ENCODE results near the gene CA10.

CA10 gene

DNA sequence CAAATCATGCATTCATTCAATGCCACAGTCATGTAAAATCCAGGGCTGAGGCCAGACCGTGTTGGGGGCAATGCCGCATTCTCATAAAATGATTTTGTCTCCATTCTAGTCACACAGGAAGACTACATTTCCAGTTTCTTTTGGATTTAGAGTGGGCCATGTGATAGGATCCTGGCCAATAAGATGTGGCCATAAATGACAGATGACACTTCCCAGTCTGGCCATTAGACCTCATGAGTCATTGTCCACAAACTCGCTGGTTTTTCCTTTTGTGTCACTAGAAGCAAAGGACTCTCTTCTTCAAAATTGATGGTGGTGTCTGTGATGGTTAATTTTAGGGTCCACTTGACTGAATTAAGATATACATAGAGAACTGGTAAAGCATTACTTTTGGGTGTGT, 545.8 kb downstream of the CA10 start:
- Histone ChIP-seq H4K91ac (ENCODE audit: low read depth, low read length, poor library complexity) (no peak overlapping the region), H3K4me3 (ENCODE audit: low read length in 2 of 2) (no peak overlapping the region), H3K4ac (ENCODE audit: low read length) (no peak overlapping the region), H2BK120ac (ENCODE audit: low read depth, low read length) (no peak overlapping the region), H3K23ac (ENCODE audit: low read depth, low read length, poor library complexity) (no peak overlapping the region), H3K36me3 (replicated peaks in 1 of 2; ENCODE audit: control insufficient read depth in 2 of 2, insufficient read depth in 2 of 2, low read length in 2 of 2) (no peaks in the 10 kb centered on the region), H3K9me3 (replicated peaks in 1 of 2; ENCODE audit: control insufficient read depth in 2 of 2, insufficient read depth in 1 of 2, low read depth in 1 of 2, low read length in 2 of 2) (no peaks in the 10 kb centered on the region), H2BK12ac (ENCODE audit: low read length) (no peak overlapping the region), H2BK5ac (ENCODE audit: low read length) (no peak overlapping the region), H3K27me3 (ENCODE audit: control insufficient read depth in 3 of 3, insufficient read depth in 3 of 3, low read depth in 1 of 3, low read length in 3 of 3) (no peaks in the 10 kb centered on the region), H2AFZ (ENCODE audit: low read length) (no peak overlapping the region), H3K4me2 (ENCODE audit: insufficient read depth, low read length, poor library complexity, severe bottlenecking) (no peak overlapping the region), H3K79me1 (ENCODE audit: low read depth, low read length) (no peaks in the 10 kb centered on the region), H2AK5ac (ENCODE audit: low read depth, low read length) (no peak overlapping the region), H2BK15ac (ENCODE audit: low read length) (no peak overlapping the region), H3K4me1 (ENCODE audit: control insufficient read depth in 2 of 2, insufficient read depth in 1 of 2, low read depth in 1 of 2, low read length in 2 of 2) (peaks cover 0 to 6% of the 10 kb centered on the region in 2 donors), H4K8ac (ENCODE audit: low read depth, low read length) (no peak overlapping the region), H3K9ac (ENCODE audit: low read depth, low read length, poor library complexity) (no peak overlapping the region), H3K14ac (ENCODE audit: low read length) (no peak overlapping the region), H3K27ac (replicated peaks; ENCODE audit: low read length) (no peak overlapping the region), H3K18ac (ENCODE audit: low read length) (no peak overlapping the region)
- WGBS, 2 donors (ENCODE audit: extremely low coverage in 2 of 2, insufficient read length in 2 of 2, insufficient replicate concordance in 1 of 2) = no CpG with 5 or more reads among the region's 3 CpGs
- no peak for DNase-seq (ENCODE audit: low spot score)

DNA sequence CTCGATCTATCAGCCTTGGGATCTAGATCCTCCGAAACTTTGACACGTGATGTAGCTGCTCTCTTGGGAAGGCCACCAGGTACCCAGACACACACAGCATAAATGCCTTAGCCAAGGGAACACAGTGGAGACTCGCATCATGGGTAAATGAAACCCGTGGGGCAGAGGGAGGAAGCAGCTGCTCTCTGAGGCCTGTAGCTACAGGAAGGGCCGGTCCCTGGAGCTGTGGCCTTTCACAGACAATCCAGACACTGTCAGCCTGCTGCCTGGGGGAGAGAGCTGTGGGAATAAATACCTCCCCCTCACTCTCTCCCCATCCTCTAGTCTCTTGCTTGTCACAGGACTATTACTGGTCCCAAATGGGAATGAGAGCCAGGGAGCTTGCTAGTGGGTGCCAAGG, 546.9 kb downstream of the CA10 start:
- Histone ChIP-seq H2BK15ac (ENCODE audit: low read length) (no peak overlapping the region), H2BK5ac (ENCODE audit: low read length) (no peak overlapping the region)

GRCh38 chr17:51610834-51611233, 547.7 kb downstream of the CA10 start:
- no peak overlapping the region for H2BK12ac ChIP-seq (ENCODE audit: low read length)
- H3K23ac ChIP-seq (ENCODE audit: low read depth, low read length, poor library complexity) = no peak overlapping the region
- no peak overlapping the region for H2BK5ac ChIP-seq (ENCODE audit: low read length)
- no peak overlapping the region for H3K27ac ChIP-seq (replicated peaks; ENCODE audit: low read length)
- H3K4me2 ChIP-seq (ENCODE audit: insufficient read depth, low read length, poor library complexity, severe bottlenecking) = no peak overlapping the region
- no peak overlapping the region for H2BK15ac ChIP-seq (ENCODE audit: low read length)
- H3K9ac ChIP-seq (ENCODE audit: low read depth, low read length, poor library complexity) = no peak overlapping the region
- H3K27me3 ChIP-seq (ENCODE audit: control insufficient read depth in 3 of 3, insufficient read depth in 3 of 3, low read depth in 1 of 3, low read length in 3 of 3) = no peaks in the 10 kb centered on the region
- no peaks in the 10 kb centered on the region for H3K9me3 ChIP-seq (replicated peaks in 1 of 2; ENCODE audit: control insufficient read depth in 2 of 2, insufficient read depth in 1 of 2, low read depth in 1 of 2, low read length in 2 of 2)
- no peak overlapping the region for H3K4me3 ChIP-seq (ENCODE audit: low read length in 2 of 2)
- no peak overlapping the region for H3K14ac ChIP-seq (ENCODE audit: low read length)
- H3K18ac ChIP-seq (ENCODE audit: low read length) = no peak overlapping the region
- H3K4me1 ChIP-seq (ENCODE audit: control insufficient read depth in 2 of 2, insufficient read depth in 1 of 2, low read depth in 1 of 2, low read length in 2 of 2) = peaks cover 0 to 6% of the 10 kb centered on the region in 2 donors
- H4K91ac ChIP-seq (ENCODE audit: low read depth, low read length, poor library complexity) = no peak overlapping the region
- no peak overlapping the region for H2AK5ac ChIP-seq (ENCODE audit: low read depth, low read length)
- H3K36me3 ChIP-seq (replicated peaks in 1 of 2; ENCODE audit: control insufficient read depth in 2 of 2, insufficient read depth in 2 of 2, low read length in 2 of 2) = no peaks in the 10 kb centered on the region
- no peak for DNase-seq (ENCODE audit: low spot score)
- H4K8ac ChIP-seq (ENCODE audit: low read depth, low read length) = no peak overlapping the region
- H2BK120ac ChIP-seq (ENCODE audit: low read depth, low read length) = no peak overlapping the region
- H3K4ac ChIP-seq (ENCODE audit: low read length) = no peak overlapping the region
- H2AFZ ChIP-seq (ENCODE audit: low read length) = no peak overlapping the region
- no CpG with 5 or more reads among the region's 5 CpGs for WGBS, 2 donors (ENCODE audit: extremely low coverage in 2 of 2, insufficient read length in 2 of 2, insufficient replicate concordance in 1 of 2)
- H3K79me1 ChIP-seq (ENCODE audit: low read depth, low read length) = no peaks in the 10 kb centered on the region

More for the DNA sequence above, 546.9 kb downstream of the CA10 start:
- H3K4me2 ChIP-seq (ENCODE audit: insufficient read depth, low read length, poor library complexity, severe bottlenecking) = no peak overlapping the region
- H3K4me1 ChIP-seq (ENCODE audit: control insufficient read depth in 2 of 2, insufficient read depth in 1 of 2, low read depth in 1 of 2, low read length in 2 of 2) = peaks cover 0 to 6% of the 10 kb centered on the region in 2 donors
- H3K14ac ChIP-seq (ENCODE audit: low read length) = no peak overlapping the region
- H3K18ac ChIP-seq (ENCODE audit: low read length) = no peak overlapping the region
- H3K36me3 ChIP-seq (replicated peaks in 1 of 2; ENCODE audit: control insufficient read depth in 2 of 2, insufficient read depth in 2 of 2, low read length in 2 of 2) = no peaks in the 10 kb centered on the region
- no peak for DNase-seq (ENCODE audit: low spot score)
- H3K4me3 ChIP-seq (ENCODE audit: low read length in 2 of 2) = no peak overlapping the region
- H4K91ac ChIP-seq (ENCODE audit: low read depth, low read length, poor library complexity) = no peak overlapping the region
- H3K27me3 ChIP-seq (ENCODE audit: control insufficient read depth in 3 of 3, insufficient read depth in 3 of 3, low read depth in 1 of 3, low read length in 3 of 3) = no peaks in the 10 kb centered on the region
- no peak overlapping the region for H3K23ac ChIP-seq (ENCODE audit: low read depth, low read length, poor library complexity)
- no peak overlapping the region for H2AK5ac ChIP-seq (ENCODE audit: low read depth, low read length)
- no peak overlapping the region for H2BK12ac ChIP-seq (ENCODE audit: low read length)
- no peak overlapping the region for H3K4ac ChIP-seq (ENCODE audit: low read length)
- no CpG with 5 or more reads among the region's 6 CpGs for WGBS, 2 donors (ENCODE audit: extremely low coverage in 2 of 2, insufficient read length in 2 of 2, insufficient replicate concordance in 1 of 2)
- H4K8ac ChIP-seq (ENCODE audit: low read depth, low read length) = no peak overlapping the region
- no peak overlapping the region for H3K27ac ChIP-seq (replicated peaks; ENCODE audit: low read length)
- H3K9ac ChIP-seq (ENCODE audit: low read depth, low read length, poor library complexity) = no peak overlapping the region
- no peaks in the 10 kb centered on the region for H3K79me1 ChIP-seq (ENCODE audit: low read depth, low read length)
- H2BK120ac ChIP-seq (ENCODE audit: low read depth, low read length) = no peak overlapping the region
- no peak overlapping the region for H2AFZ ChIP-seq (ENCODE audit: low read length)
- H3K9me3 ChIP-seq (replicated peaks in 1 of 2; ENCODE audit: control insufficient read depth in 2 of 2, insufficient read depth in 1 of 2, low read depth in 1 of 2, low read length in 2 of 2) = no peaks in the 10 kb centered on the region

- DNase-seq (ENCODE audit: low spot score) = no peak
- no peak overlapping the region for H3K4me3 ChIP-seq (ENCODE audit: low read length in 2 of 2)
- no peak overlapping the region for H3K4me2 ChIP-seq (ENCODE audit: insufficient read depth, low read length, poor library complexity, severe bottlenecking)
- H3K14ac ChIP-seq (ENCODE audit: low read length) = no peak overlapping the region
- H4K8ac ChIP-seq (ENCODE audit: low read depth, low read length) = no peak overlapping the region
- H3K4me1 ChIP-seq (ENCODE audit: control insufficient read depth in 2 of 2, insufficient read depth in 1 of 2, low read depth in 1 of 2, low read length in 2 of 2) = peaks cover 0 to 6% of the 10 kb centered on the region in 2 donors
- no peak overlapping the region for H3K4ac ChIP-seq (ENCODE audit: low read length)
- H2AFZ ChIP-seq (ENCODE audit: low read length) = no peak overlapping the region
- no peak overlapping the region for H2BK5ac ChIP-seq (ENCODE audit: low read length)
- H3K9ac ChIP-seq (ENCODE audit: low read depth, low read length, poor library complexity) = no peak overlapping the region
- H3K27ac ChIP-seq (replicated peaks; ENCODE audit: low read length) = no peak overlapping the region
- no peak overlapping the region for H2BK15ac ChIP-seq (ENCODE audit: low read length)
- H3K9me3 ChIP-seq (replicated peaks in 1 of 2; ENCODE audit: control insufficient read depth in 2 of 2, insufficient read depth in 1 of 2, low read depth in 1 of 2, low read length in 2 of 2) = no peaks in the 10 kb centered on the region
- H2BK12ac ChIP-seq (ENCODE audit: low read length) = no peak overlapping the region
- H2AK5ac ChIP-seq (ENCODE audit: low read depth, low read length) = no peak overlapping the region
- no peak overlapping the region for H2BK120ac ChIP-seq (ENCODE audit: low read depth, low read length)
- no peaks in the 10 kb centered on the region for H3K79me1 ChIP-seq (ENCODE audit: low read depth, low read length)
- H3K27me3 ChIP-seq (ENCODE audit: control insufficient read depth in 3 of 3, insufficient read depth in 3 of 3, low read depth in 1 of 3, low read length in 3 of 3) = no peaks in the 10 kb centered on the region
- no peak overlapping the region for H3K18ac ChIP-seq (ENCODE audit: low read length)
- no peak overlapping the region for H3K23ac ChIP-seq (ENCODE audit: low read depth, low read length, poor library complexity)
- no peaks in the 10 kb centered on the region for H3K36me3 ChIP-seq (replicated peaks in 1 of 2; ENCODE audit: control insufficient read depth in 2 of 2, insufficient read depth in 2 of 2, low read length in 2 of 2)
- no CpG with 5 or more reads among the region's 4 CpGs for WGBS, 2 donors (ENCODE audit: extremely low coverage in 2 of 2, insufficient read length in 2 of 2, insufficient replicate concordance in 1 of 2)
- H4K91ac ChIP-seq (ENCODE audit: low read depth, low read length, poor library complexity) = no peak overlapping the region
Observed at GRCh38 chr17:51610155-51610554, 548.4 kb downstream of the CA10 start.
